ENCODE data around the gene PSMG4.

PSMG4 gene

DNA sequence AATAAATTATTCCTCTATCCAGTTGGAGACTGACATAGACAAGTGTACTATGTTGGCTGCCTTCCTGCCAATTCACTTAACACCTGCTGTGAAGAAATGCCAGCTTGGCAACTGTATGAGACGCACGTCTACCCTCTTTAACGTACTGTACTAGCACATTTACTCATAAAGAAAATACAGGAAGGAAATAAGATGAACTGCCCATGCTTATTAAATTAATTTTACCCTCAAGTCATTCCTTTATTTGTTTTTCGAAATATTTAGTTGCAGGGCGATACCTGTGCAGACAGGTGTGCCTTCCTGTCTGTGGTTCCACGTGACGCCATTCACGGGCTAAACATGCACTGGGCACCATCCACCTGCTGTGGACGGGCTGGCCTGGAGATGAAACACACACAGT is 52.0 kb downstream of the PSMG4 start:
- no peak for DNase-seq (ENCODE audit: low spot score)

DNA sequence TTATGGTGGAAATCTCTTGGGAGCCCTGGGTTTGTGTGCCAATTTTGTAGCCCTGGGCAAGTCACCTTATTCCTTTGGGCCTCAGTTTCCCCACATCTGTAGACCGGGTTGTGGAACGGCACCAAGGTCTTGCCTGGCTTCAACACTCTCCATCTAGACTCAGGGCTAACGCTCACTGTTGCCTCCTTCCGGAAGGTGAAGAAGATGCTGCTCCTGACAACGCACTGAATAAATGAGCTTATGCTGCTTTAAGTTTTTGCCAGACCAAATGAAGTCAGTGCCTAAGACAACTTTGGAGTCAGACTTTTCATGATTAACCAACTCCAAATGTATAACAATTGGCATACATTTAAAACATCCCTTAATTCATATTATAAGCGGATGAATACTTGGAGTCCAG is 53.1 kb downstream of the PSMG4 start:
- DNase-seq (ENCODE audit: low spot score), result no peak

DNA sequence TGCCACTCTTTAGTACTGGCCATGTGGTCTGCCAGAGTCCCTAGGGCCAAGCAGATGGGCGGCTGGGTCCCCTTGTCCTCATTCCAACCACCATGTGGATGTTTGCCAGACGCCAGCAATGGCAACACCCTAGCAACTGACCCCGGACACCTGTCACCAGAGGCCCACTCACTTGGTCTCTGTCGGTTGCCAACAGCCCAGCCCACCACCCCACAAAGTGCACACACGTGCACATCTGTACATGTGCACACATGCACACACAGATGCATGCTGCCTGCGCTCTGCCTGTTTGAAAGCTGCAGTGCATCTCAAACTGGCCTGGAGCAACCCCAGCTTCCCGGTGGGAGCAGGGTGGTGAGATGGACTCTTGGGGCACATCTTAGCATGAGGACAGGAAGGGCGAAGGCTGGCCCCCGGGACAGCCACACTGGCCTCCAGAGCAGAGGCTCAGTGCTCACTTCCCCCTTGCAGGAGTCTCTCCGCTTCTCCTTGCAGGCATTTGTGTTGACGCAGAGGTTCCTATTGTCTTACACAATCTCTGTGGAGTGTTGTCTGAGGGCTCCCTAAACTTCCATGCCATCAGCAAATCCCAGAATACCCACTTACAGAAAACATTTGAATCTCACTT is 54.0 kb downstream of the PSMG4 start:
- DNase-seq (ENCODE audit: low spot score), result no peak

DNA sequence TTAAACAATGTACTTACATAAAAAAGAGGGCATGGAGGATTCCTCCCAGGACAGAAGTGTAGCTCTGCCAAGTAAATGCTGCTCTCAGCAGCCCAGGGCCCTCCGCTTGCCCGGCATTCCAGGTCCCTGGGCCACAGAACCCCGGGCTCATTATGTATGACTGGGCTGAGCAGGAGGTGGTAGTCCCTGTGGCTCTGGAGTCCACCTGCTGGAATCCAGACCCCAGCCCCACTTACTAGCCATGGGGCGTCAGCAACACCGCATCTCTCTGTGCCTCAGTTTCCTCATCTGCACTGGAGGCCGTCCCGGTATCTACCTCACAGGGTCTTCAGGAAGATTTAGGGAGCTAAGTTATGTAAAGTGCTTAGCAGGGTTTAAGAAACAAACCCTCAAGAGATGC is 55.4 kb downstream of the PSMG4 start:
- no peak for DNase-seq (ENCODE audit: low spot score)

DNA sequence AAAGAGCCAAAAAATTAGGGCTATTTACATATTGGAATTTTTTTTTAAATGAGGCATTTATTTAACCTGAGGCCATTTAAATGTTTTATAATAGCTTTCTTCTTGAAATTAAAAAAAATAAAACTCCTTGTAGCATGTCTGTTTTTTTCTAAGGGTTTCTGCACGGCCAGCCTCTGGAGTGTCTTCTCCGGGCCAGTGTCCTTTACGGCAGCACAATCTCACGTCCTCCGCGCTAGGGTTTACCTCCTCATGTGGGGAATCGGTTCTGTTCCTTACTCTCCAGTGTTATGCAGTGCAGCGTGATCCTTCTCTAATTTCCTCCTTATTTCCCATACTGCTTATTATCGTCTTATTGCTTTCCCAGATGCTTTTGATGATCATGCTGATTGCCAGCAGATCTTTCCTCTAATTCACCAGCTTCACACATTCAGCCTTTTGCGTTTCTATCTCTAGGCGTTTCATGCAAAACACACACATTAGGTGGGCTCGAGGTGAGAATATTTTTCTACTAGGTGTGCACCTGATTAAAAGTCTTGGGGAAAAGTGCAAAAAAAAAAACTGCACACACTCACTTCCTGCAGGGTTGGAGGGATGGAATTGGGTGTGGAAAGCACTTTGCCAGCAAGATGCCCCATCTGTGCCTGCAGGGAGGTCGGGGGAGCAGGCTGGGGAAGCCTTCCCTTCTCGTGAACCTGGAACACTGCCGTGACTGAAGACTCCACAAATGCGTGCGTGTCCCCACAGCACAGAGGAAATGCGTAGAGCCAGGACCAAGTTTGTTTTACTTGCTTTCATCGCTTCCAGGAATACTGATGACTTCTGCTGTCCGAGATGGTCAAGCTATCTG is 56.1 kb downstream of the PSMG4 start:
- DNase-seq (ENCODE audit: low spot score), result no peak

DNA sequence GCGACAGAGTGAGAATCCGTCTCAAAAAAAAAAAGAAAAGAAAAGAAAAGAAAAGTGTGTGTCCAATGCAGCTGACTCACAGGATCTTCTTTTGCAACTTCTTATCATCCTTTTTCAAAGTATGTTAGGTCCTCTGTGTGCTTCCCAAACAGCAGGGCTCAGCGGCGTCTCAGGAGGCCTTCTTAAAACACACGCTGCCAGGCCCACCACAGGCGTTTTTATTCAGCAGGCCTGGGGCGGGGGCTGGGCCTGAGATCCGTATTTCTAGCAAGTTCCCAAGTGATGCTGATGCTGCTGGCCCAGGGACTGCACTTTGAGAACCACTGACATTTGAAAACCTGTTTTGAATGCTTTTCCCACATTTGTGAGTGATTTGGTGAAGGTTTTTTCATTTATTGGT is 57.1 kb downstream of the PSMG4 start:
- no peak for DNase-seq (ENCODE audit: low spot score)

DNA sequence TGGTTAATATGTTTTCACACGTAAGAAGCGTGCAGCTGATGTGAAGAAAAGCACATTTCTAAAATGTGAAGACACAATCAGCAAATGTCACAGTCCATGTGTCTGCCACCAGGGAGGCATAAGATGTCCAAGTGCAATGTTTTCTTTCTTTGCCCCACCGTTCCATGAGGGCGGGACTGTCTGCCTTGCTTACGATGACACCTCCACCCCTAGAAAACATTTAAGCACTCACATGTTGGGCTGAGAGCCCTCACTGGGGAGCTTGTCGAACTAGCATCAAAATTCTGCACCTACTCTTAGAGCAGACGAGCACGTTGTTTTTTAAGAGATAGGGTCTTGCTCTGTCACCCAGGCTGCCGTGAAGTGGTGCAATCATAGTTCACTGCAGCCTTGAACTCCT is 57.6 kb downstream of the PSMG4 start:
- DNase-seq (ENCODE audit: low spot score), result no peak

DNA sequence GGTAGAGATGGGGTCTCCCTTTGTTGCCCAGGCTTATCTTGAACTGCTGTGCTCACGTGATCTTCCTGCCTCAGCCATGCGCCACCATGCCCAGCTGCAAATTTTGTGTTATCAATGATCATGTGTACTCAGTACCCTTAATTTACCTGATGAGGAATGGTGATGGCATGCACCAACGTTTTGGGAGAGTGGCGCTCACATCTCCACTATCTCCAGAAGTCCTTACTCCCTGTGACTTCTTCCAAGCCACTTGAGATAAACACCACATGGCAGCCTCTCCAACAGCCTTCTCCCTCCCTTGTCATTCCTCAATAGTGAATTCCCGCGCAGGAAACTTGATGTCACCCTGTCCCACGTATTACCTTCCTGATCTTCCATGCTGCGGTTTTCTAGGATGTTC is 58.1 kb downstream of the PSMG4 start:
- DNase-seq (ENCODE audit: low spot score), result no peak
